Stimulated activated CD8-positive, alpha-beta memory T cell treated with anti-CD3 and anti-CD28 coated beads, Interleukin-7, amount 100 ng/mL, for 1 hour (primary cell): Measurements from ENCODE around the gene BNC2.
"Not testable (repeated sequence)": the region's sequence is repeated elsewhere in the genome, so short reads cannot be mapped to it uniquely, and the experiment has no call there.

ENCODE experiments used
- DNase-seq, 2 donors: peaks; one replicate each; pipeline ENCODE4 v3.0.0-alpha.2; 2020; ENCODE audit warnings: low read depth in 2 of 2

BNC2 gene

DNA sequence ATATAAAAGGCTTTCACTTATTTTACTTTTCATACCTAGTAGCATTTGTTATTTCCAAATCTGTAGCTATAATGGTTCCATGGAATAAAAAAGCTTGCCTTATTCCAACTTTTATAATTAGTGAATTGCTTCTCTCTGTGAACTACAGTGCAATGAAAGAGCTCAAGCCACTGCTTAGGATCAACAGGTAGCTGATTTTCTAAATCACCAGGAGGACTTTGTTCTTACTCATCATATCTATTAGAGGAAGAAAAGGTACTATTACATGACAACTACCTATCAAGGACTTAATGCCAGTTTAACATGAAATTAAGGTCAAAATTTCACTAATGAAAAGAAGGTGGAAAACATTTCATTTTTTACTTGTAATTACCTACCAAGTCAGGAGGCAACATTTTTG, 414.6 kb downstream of the BNC2 start:
- DNase-seq: no peak

DNA sequence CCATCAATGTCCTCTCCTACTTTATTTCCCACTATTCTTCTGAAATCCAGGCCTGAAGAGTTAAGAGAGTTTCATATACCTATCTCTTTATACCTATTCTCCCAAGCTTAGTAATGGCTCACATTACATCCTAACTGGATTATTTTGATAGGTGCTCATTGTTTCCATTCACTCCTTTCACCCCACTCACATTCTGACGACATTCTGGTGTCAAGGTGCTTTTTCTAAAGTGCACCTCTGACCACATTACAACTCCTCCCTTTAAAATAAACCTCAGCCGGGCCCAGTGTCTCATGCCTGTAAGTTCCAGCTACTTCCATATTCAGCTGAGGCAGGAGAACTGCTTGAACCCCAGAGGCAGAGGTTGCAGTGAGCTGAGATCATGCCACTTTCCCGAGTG, 417.1 kb downstream of the BNC2 start:
- DNase-seq: no peak

DNA sequence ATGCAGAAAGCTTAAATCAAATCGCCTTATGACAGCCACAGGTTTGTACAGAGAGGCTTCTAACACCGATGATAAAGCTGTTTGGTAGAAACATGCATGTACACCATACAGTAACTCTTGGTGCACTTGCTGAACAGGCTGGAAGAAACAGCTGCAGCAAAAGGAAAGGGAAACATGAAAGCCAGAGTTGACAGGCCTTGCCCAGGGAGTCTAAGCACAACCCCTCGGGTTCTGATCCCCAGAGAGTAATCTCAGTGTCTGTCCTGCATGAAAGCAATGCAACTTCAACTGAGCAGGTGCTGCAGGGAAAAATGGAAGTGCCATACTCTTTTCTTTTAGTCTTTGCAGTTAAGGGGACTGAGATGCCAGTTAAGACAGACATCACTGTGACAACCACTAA, 419.9 kb downstream of the BNC2 start:
- DNase-seq: no peak

DNA sequence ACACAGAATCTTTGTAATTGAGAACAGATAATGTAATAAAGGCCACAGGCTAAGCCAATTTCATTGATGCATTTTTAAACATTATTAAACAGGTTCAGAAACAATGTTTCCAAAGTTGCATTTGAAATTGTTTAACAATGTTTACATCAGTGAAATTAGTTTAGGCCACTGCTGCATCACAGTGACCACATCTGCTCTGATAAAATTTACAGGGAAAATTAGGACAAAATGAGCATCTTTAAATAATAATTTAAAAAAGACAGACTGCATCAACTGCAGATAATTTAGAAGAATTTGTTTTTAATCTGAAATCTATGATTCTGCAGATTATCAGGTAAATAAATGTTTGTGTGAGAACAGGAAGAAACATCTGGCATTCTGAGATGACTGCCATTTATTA, 420.4 kb downstream of the BNC2 start:
- DNase-seq: no peak

DNA sequence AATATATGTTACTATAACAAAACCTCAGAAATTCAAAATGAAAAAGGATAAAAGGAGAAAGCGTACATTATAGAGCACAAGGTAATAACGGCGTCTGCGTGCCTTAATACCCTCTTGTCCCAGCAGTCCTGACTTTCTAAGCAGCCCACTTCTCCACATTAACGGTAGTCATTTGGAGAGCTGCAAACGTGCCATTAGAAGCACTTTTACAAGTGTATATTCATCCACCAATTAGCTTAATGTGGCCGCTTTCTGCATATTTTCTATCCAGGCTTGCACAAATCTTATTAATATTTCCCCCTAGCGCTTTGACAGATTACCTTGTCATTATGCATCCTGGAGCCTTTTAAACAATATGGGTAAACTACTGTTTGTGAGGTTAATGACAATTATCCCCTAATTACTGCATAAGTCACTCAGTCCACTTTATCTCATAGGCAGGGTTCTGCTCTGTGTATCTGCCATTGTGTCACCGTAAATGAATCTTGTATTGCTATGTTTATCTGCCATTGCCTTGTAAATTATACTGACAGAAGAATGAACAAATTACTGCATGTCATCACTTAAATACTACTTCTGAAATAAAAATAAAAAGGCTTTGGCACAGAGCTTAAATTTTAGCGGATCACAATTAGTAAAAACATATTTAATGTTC, 421.3 kb downstream of the BNC2 start:
- DNase-seq: no peak

DNA sequence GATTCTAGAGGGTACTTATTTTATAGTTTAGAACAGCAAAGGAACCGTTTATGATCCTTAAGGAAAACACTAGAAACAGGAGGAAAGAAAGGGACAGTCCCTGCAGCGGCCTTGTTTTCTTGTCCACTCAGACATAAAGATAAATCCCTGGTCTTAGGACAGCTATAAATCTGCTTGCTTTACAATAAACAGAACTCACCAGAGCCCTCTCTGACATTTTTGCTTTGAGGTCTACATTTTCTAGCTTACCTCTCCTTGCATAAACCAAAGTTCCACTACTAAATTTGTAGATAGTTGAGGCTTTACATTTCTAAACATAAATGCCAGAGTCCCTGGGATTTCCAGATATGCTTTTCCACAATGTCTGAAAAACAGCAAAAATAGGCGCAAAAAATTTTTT, 422.5 kb downstream of the BNC2 start:
- DNase-seq: no peak

DNA sequence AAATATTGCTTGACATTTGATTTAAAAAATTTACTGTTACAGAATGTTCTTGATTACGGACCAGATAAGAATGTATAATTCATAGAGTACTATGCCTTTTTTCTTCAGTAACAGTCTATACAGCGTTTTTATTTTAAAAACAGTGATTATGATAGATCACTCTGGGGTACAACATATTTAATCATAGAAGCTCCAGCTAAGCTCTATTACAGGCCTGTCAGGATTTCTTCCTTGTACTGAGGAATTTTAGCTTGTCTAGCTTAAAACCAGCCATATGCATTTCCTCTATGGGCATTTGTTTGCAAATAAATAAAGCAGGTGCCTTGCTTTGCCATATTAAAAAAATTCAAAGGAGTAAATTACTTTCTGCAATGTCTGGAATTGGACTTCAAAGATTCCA, 423.8 kb downstream of the BNC2 start:
- no peak for DNase-seq

DNA sequence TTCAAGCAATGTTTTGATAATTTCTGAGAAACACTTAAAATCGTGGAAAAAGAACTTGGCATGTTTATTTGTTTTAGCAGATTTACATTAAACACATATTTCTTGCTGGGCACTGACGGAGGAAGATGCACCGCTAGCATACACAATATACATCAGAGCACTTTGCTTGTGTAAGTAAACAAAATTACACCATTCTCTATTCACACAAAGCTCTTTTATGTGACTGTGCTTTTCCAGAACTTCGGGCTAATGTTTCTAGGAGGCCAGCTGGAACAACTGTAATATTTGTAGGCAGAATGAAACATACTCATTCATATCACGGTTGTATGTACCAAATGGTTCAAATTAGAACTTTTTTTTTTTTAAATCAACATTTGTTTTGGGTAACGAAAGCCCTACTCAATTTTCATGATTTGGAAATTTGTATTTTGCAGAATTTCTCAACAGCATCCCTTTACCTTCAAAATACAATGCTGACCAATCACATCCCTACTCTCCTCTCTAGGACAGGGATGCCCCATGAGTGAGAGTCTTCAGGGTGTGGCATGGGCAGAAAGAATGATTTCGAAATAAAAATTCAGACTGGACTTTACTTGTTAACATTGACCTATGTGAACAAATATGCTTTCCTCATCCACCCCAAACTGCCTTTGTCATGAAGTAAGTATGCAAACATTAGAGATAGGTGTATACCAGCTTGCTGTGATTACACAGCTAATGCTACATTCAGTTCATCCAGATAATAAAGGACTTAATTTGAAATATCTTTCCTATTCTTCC, 425.1 kb downstream of the BNC2 start:
- no peak for DNase-seq

DNA sequence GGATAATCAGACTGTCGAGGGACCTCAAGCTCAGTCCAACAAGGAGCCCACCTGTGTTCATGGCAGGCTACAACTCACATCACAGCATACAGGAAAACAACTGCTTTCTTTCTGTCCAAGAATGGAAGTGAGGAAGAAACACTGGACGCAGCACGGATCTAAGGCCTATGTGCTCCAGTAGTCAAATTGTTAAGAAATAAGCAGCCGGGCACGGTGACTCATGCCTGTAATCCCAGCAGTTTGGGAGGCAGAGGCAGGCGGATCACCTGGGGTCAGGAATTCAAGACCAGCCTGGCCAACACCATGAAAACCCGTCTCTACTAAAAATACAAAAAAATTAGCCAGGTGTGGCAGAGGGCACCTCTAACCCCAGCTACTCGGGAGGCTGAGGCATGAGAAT, 427.8 kb downstream of the BNC2 start:
- no peak for DNase-seq

DNA sequence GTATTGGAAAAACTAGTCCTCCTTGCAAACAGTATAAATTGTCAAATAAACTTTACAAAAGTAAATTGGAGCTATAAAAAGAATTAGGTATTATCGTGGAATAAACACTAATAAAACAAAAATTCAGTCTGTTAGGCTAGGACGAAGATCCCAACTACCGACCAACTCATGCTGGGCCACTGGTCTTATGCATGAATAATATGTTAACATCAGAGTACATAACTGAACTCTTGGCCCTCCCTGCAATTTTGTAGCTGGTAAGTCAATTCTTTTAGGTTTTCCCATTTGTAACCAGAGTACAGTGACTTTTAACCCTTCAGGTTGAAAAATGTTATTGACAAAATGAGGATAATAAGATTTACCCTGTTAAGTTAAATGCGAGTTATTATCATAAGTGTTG, 428.7 kb downstream of the BNC2 start:
- DNase-seq: no peak

DNA sequence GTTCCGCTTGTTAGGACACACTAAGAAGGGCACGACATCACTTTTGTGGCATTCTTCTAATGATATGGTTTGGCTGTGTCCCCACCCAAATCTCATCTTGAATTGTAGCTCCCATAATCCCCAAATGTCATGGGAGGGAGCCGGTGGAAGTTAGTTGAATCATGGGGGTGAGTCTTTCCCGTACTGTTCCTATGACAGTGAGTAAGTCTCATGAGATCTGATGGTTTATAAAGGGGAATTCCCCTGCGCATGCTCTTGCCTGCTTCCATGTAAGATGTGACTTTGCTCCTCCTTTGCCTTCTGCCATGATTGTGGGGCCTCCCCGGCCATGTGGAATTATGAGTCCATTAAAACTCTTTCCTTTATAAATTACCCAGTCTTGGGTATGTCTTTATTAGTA, 431.6 kb downstream of the BNC2 start:
- not testable (repeated sequence) for DNase-seq

DNA sequence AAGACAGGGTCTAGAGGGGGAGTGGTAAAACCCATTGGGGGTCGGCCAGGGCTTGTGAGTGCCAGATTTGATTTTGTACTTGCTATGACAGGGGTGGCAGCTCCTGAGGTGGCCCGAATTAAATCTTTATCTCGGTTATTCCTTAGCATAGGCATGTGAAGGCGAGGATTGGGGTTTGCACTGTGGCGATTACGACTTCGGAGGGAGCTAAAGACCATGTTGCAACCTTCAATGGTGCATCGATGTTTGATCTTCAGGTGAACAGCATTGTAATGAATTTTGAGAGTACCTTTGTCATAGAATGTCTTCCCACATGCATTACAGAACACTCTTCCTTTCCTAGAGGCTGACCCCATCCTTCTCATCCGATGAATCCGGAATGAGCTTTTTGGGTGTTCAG, 433.9 kb downstream of the BNC2 start:
- DNase-seq: no peak

DNA sequence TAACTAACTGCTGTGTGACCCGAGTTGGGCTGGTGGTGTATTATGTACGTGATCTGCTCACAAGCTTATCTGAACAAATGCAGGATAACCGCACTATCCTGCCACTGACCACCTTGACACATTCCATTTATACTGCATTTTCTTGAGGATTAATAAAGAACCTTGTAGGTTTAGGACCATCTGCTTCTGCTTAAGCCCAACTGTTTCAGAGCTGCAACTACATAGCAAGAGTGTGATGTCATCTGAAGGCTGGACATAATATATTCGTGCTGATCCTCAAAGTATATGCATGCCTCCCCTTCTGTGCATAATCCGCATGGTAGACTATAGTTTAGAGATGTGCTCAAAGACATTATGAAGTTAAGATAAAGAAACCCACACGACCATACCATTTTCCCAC, 435.9 kb downstream of the BNC2 start:
- no peak for DNase-seq

DNA sequence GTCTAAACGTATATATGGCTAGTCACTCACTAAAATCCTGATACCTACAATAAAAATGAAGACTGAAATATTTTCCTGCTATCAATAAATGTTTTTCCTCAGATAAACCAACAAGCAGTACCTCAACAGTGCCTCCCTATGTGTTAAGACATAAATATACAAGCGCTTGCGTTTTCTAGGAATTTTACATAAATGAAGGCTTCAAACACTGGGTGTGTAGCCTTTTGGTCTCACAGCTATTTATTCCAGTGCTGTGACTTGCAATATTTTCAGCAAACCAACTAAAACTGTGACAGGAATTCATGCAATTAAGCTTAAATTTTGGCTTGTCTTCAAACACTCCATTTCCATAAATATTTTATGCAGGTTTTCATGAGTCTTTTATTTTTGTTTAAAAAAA, 437.0 kb downstream of the BNC2 start:
- DNase-seq: no peak

DNA sequence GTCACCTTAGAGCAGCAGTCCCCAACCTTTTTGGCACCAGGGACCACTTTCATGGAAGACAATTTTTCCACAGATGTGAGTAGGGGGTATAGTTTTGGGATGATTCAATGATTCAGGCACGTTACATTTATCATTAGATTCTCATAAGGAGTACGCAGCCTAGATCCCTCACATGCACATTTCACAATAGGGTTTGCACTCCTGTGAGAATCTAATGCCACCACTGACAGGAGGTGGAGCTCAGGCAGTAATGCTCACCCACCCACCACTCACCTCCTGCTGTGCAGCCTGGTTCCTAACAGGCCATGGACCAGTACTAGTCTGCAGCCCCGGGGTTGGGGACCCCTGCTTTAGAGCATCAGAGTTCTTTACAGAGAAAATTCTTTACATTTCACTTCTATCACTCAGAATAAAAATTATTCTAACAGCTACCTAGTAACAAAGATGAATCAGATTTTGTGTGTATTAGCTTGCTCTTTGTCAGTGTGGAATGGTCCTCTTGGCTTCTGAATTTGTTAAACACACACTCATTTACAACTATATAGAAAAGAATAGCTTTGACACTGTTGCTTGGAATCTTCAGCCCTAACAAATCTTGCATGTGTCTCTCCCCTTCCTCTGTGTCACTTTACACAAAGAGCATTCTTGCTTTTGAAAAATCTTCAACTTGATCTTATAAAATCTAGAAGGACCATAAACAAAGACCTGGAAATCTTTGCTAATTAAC, 438.6 kb downstream of the BNC2 start:
- DNase-seq: no peak

DNA sequence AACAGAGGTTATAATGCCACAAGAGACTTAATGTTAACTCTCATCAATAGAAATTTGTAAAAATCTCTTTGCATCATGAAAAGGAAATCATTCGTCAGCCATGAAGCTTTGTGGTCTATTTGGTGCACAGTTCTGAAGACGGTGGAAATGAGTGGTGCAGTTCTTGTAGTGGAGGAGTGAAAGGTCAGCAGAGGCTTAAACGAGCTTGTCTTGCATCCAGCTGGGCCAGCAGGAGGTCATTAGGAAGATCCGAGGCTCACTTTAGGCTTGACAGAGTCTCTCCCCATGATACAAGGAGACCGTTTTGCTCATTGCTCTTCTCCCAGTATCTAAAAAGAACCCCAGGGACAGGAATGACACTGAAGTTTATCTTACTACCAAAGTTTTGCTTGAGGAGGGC, 440.8 kb downstream of the BNC2 start:
- no peak for DNase-seq

DNA sequence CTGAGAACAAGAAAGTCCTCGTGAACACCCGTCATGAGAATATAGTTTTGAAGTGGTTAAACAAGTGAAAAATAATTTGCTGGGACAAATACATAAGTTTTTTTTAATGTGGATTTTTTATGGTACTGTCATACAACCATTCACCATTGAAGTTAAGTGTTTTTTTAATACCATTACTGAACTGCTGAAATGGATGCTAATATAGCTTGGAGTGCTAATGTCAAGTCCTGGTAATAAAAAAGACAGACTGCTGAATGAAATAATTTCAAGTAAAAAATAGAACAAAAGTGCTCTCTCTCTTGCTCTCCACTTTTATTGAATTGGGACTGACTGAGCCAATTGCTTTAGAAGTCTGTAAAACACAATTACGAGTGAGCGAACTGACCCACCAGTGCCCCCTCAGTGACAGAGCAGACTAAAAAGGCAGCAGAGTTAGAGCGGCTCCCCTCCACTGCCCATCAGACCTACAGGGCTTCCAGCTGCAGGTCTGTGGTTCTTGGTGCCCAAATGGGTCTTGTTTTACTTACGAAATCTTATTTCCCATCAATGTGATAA, 442.5 kb downstream of the BNC2 start:
- no peak for DNase-seq

DNA sequence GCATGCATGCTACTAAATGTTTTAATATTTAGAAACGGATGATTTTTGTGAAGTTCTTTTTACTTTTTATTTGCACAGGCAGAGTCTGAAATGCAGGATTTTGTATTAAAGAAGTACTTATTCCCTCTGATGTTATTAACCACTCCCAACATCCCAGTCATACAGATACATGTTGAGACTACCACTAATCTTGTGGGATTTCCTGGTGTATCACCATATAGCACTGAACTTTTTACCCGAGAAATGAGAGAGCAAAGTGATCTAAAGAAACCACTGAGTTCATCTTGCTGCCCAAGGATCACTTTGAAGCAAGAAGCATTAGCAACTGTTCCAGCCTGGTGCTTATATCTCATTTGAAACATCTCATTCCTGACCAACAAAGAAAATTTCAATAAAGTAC, 443.8 kb downstream of the BNC2 start:
- DNase-seq: no peak

DNA sequence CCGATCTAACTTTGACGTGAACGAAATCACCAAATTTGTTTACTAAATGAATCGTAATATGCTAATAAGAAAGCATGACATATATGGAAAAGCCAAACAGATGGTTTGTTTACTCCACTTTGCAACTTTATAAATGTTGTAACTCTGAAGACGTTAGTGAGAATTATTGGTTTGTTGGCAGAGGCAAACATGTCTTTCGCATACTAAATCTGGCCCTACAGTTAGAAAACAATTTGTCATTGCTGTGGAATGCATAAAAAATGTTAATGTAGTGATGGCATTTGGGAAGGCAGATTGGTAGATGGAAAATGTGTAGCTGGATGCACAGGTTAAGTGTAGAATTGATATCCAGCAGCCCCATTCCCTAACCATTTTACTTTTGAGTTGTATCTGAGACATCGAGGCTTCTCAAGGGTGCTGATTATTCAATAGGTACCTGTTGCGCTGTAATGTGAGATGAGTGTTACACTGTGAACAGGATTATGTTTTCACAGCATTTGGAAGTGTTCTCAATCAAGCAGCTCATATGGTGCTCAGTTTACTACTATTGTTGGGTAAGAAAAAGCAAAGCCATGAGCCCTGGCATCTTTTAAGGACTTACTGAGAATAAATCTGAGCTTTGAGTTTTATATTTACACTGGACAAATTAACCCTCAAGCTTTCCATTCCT, 444.8 kb downstream of the BNC2 start:
- no peak for DNase-seq

DNA sequence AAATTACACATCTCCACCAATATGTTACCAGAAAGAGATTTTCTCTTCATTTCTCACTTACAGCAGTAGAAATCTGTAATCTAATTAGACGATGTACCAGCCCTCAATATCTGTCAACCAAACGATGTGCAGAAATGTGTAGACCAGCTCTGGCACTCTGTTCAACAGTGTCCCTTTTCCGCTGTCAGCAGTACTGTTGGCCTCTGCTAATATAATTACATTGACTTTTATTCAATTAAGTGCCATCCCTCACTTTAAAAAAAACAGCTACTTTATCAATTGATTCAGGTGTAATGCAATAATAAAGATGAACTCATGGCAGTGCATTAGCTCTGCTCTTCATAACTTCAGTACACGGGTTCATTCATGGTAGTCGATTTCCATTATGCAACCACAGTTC, 448.4 kb downstream of the BNC2 start:
- no peak for DNase-seq

DNA sequence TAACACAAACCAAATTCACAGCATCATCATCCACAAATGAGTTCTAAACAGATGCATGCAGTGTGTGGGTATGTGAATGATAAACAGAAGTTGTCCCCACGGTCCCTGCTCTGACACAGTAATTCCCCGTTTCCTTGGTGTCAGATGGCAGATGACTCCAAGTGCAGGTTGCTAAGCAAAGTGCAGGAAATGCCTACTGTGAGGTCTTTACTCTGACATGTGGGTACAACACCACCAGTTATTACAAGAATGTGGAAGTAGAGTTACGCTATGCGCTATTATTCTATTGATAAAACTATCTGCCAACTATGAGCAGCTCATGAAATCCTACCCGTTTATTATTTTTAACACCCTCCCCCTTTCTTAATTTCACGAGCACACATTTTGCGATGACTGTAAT, 448.9 kb downstream of the BNC2 start:
- DNase-seq: no peak

DNA sequence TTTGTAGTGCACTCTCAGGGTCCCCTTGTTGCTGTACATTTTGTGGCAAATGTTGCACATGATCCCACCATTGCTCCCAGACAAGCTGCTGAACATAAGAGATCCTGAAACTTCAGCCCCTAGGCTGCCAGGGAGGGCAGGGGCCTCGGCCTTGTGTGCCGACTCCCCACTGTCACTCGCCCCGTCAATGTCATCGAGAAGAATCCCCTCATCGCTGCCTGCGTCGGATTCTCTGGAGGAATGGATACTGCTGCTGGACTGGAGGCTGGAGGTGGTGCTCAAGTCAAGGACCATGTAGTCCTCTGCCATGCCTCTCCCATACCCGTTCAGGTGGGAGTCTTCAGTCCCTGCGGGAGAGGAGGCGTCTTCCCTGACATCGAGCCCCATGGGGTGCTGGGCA, 451.3 kb downstream of the BNC2 start:
- DNase-seq: no peak
